Endometrial microvascular endothelial cells (primary cell): ENCODE results near the gene P4HA2. TPM values are rescaled to one million over a fixed set of nuclear protein-coding genes. Genes with fewer than 3 reads are reported as not detected.

Experiments
- in situ Hi-C: cut with HindIII; loops from 2 replicates; pipeline ENCODE4 v1.10.0; 2017; ENCODE audit warnings: low sequenced_read_pairs, low pct_unique_long_range_greater_than_20kb; ENCODE audit errors: inconsistent ontology term
- total RNA-seq: library from RNA; depleted of rRNA; stranded (reverse); fragments of >200 nt; gene quantifications from one replicate; pipeline ENCODE4 v1.2.3, GENCODE V29; 2015; ENCODE audit errors: inconsistent ontology term

The P4HA2 gene
- total RNA-seq, result 49.0 TPM

DNA sequence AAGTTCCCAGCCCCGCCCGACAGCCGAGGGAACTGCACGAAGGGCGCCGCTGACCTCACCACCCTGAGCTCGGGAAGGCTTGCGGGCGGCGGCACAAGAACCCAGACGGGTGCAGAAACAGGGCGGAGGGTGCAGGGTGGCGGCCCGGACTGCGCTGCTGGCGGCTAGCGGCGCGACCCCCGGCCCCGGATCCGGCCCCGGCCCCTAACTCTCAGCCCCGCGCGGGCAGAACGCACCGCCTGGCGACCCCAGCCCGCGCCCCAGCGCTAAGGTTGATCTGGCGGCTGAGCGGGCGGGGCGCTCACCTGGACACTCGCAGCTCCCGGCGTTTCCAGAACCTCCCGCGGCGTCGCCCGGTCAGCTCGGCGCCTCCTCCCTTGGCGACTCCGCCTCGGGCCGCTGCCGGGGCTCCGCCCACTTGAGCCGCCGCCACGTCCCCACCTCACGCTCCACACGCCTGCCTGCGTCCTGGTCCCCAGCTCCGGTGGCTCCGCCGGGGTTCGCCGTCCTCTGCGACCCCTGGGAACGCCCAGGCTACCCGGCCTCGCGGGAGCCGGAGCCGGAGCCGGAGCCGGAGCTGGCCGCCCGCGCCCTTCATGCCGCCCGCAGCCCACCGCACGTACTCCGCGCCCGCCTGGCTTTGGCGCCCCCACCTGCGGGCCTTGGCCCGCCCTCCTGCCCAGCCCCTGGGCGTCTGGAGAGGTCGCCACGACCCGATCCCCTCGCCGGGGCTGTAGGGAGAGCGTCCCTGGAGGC, at the start of gene P4HA2:
Gene P4HA2 (minus strand): TSS at position 369 of the 756 bp plus-strand sequence. CDS start 9,227 bp downstream, outside the sequence.
- in situ Hi-C loops, result no loop called here

DNA sequence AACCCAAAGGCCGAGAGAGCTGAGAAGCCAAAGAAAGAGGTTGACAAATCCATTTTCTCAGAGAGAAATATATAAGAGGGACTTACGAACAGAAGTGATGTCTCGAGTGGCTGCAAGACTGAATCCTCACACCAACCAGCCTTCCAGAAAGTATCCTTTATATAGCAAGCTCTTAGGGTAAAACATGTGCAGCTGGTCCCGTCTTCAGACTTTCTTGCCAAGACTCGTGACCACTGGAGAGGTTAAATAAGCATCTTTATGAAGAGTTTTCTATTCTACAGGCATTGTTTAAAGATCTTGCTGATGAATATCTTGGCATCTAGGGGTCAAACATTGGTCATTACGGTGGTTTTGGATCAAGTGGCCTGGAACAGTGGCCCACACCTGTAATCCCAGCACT, 49.6 kb upstream of the P4HA2 start:
- in situ Hi-C loops, result no loop called here

DNA sequence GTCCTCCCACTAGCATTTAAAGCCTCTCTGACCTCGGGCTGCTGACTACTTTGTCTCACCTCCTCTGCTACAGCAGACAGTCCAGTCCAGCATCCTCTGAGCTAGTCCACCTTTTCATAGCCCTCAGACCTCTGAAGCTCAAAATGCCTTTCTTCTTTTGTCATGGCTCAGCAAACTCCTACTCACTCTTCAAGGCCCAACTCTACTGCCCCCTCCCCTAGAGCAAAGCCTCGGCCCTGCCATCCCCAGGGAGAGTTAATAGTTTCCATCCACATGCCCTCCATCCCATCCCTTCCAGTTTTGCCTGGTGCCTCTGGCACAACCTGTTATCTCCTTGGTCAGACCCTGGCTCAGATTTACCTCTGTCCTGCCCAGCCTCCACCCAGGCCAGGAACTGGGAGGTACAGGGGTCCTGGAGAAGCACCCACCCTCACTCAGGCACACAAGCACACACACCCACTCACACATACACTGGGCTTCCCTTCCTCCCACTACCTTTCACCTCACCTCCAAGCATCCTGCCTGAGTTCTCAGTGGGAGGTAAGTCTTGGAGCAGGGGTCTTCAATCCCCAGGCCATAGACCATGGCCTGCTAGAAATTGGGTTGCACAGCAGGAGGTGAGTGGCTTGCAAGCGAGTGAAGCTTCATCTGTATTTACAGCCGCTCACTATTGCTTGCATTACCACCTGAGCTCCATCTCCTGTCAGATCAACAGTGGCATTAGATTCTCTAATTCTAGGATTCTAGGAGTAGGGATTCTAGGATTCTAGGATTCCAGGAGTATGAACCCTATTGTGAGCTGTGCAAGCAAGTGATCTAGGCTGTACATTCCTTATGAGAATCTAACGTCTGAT, 47.9 kb upstream of the P4HA2 start:
- in situ Hi-C loops, result no loop called here

DNA sequence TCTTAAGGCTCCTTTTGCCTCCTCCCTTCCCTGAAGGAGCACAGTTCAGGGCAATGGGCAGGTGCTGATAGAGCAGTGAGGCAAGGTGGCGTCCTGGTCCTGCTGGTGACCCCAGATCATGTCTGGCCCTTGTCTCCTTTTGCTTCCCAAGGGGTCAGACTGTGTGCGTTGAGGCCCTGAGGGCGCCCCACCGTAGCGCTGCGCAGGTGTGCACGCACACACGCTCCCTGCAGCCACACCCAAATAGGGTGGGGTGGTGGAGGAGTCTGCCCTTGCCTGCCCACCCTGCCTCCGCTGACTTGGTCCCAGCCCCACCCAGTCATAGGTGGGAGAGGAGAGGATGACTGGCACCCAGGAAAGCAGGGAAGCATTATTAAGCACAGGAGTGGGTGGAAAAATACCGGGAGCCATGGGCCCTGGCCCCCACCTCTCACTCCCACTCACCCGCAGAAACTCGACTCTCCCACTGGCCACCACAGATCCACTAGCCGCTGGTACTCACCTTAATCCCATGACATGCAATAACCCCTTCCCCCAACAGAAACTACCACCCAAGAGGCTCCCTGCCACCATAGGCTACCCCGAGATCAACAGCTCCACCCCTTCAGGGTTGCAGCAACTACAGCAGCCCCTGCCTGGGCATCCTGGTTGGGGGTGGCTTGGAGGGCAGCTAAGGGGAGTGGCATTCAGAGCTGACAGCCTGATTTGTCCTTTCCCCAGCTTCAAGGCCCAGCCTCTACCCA, 46.6 kb upstream of the P4HA2 start:
- in situ Hi-C loops, result no loop called here

DNA sequence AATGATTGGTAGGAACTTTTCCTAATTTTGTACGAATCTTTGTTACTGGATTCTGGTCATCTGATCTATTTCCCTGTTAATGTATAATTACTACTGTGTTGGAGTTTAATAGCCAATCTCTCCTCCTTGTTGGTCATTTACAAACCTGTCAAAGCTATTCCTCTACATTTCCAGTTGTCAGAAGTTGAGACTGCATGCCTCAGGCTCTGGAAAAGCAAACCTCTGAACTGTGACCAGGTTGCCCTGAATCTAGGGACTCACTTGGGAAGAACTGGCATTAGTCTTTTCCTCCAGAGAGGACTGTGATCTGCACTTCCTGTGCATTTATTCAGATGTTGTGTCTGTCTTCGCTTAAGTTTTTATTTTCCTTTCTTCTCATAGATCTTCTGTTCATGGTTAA, 46.0 kb upstream of the P4HA2 start:
- in situ Hi-C loops, result no loop called here

DNA sequence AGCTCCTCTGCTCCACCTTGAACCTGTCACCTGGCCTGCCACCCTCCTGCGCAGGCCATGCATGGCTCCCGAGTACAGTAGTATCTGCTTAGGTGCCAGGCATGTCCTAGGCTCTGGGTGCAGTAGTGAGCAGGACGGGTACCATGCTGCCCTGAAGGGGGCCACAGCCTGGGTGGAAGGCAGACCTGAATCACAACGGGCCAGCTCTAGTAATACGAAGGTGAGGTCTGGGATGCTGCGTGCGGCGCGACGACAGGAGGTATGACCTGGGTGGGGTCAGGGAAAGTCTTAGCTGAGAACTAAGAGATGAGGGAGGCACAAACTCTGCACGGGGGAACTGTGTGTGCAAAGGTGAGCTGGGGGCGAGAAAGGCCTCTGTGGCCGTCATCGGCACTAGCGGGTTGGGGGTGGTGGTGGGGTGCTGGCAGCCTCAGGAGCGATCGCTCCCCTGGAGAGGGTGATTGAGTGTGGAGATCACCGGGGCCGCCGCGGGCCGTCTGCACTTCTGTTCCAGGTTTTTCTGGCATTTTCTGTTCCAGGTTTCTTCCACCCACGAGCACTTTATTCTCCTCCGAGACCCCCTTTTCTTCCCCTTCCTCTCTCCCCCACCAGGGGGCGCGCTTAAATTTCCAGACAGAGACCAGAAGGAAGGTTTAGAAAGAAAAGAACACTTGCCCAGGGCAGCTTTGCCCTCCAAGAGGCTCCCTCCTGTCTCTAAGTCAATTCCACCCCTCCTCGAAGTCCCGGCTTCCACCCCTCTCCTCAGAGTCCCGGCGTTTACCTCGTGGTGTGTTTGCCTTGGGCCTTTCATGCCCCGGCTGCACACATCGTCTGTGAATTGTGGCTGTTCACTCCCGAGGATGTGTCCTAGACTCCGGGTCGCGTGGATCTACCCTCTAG, 44.9 kb upstream of the P4HA2 start:
- in situ Hi-C loops, result no loop called here

DNA sequence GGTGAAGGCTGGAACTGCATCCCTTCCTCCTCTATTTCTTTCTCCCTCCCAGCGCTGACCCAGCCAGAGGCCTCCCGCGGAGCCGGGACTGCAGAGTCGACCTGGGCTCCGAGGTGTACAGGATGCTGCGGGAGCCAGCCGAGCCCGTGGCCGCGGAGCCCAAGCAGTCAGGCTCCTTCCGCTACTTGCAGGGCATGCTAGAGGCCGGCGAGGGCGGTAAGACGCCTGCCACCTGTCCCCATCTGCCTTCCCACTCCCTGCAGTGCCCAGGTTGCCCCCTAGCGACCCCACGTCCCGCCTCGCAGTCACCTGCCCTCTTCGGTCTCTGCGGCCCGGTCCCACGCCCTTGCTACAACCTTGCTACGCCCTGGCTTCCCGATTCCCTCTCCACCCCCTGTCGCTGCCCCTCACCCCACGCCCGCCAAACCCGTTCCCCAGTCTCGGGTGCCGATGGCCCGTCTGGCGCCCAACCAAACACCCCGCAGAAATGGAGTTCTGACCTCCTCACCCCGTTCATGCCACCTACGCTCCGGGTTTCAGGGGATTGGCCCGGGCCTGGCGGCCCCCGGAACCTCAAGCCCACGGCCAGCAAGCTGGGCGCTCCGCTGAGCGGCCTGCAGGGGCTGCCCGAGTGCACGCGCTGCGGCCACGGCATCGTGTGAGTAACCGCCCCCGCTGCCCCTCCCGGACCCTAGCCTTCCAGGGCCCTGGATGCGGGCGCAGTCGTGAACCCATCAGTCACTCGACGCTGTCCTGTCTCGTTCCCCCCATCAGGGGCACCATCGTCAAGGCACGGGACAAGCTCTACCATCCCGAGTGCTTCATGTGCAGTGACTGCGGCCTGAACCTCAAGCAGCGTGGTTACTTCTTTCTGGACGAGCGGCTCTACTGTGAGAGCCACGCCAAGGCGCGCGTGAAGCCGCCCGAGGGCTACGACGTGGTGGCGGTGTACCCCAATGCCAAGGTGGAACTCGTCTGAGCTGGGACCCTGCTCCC, 43.9 kb upstream of the P4HA2 start:
- in situ Hi-C loops, result no loop called here

DNA sequence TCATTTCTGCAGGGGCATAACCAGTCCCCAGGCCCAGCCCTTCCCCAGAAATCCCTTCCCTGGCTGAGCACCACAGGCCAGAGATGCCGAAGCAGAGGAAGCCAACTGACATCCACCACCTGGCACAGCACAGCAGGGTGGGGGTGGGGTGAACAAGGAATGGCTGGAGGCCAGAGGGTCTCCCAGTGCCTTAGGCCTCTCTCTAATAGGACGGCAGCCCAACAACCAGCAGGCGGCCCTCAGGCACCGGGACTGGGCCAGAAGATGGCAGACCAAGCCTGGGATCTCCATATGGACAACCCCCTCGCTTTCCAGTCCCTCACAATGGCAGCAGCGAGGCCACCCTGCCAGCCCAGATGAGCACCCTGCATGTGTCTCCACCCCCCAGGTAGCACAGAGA, 43.1 kb upstream of the P4HA2 start:
- in situ Hi-C loops, result no loop called here

DNA sequence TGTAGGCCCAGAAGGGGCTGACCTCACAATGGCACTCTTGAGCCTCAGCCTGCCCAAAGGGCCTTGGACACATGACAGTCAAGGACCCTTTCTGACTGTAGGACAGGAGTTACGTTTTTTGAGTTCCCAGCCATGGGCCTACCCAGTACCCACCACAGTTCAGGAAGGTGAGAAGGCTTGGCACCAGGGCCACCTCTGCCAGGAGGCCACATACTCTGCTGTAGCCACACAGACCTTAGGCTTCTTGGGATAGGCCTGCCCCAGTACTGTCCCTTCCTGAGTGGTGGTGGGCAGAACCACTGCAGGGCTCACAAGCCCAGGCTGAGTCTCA, 42.6 kb upstream of the P4HA2 start:
- in situ Hi-C loops, result no loop called here

DNA sequence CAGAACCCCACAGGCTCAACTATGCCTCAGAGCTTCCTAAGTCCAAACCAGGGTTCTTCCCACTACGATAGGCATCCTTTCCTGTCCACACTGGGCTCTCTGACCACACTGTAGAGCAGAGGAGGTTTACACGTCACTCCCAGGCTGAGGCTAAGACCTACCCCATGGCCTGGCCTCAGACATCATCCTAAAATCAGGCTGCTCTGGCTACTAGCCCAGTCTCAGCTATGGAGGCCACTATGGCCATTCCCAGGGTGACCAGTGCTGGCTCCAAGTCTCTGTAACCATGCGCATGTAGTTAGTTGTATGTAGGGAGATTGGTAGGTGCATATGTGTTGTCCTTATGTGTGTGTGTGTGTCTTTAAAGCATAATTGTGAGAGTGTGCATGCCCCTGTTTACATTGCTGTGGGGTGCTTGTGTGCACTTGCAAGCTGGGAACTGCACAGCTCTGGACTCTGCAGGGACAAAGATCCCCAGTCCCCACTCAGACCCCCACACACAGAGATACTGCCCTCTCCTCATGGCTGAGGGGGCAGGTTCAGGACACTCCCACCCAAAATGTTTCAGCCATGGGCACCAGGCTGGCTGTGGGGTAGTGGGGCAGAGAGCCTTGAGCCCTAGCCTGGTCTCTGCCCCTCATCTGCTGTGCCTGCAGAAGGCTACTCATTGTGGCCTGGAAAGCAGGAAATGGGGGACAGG, 42.1 kb upstream of the P4HA2 start:
- in situ Hi-C loops, result no loop called here

DNA sequence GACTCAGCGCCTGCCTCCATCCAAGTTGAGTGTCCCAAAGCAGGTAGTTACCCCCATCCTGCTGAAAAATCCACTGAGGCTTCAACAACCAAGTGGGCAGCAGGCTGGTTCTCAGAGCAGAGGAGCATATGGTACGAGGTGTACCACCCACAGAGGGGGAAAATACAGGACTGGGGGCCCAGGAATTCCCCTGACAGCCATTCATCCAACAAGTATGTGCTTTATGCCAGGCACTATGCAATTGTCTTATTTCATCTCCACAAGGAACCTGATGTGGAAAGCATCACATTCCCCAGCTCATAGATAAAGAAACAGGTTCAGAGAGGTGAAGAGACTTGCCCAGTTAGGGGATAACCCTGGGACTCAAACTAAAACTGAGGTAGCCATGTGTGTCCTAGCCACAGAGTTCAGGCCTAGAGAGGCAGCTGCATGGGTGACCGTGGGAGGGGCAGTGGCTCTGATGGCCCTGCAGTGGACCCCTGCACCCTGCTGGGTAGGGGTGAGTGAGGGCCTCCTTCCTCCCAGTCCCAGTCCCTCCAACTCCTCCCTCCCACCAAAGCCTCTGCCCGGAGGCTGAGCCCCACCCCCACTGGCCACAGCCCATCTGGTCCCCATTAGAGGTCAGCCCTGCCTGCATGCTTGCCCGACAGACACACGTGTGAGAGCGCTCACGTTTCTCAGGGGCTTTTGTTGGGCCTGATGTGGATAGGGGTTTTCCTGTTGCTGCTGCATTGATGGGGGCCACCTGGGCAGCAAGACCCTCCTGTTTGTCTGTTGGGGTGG, 41.3 kb upstream of the P4HA2 start:
- in situ Hi-C loops, result no loop called here

DNA sequence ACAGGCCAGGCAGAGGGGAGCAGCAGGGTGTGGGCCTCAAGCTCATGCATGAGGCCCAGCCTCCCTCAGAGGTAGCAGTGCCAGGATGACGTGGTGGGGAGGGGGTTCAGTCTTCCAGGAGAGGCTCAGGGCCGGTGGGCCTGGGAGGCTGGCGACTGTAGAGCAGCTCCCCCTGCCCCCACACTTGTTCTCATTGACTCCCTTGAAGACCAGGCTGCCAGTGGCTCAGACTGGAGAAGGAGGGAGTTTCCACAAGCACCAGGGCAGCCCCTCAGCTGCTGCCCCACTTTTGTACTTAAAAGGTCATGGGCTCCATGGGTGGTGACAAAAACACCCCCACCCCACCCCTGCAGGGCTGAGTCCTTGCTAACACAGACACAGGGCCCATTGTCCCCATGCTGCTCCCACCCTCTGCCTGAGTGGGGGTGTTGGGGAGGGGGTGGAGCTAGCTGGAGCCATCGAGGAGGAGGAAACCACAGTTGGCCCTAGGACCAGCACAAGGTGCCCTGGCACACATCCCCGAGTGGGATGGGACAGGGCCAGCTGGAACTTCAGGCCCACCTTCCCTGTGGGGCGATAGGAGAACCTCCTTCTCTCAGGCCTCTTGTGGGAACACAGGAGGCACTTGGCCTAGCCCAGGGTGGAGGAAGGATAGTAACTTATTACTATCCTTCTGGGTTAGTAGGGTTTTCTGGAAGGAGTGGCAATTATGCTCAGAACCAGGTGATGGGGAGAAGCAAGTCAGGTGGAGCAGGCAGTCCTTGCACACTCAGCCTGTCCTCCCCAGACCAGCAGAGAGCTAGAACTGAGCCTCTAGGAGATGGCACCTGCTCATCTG, 40.5 kb upstream of the P4HA2 start:
- in situ Hi-C loops, result no loop called here

DNA sequence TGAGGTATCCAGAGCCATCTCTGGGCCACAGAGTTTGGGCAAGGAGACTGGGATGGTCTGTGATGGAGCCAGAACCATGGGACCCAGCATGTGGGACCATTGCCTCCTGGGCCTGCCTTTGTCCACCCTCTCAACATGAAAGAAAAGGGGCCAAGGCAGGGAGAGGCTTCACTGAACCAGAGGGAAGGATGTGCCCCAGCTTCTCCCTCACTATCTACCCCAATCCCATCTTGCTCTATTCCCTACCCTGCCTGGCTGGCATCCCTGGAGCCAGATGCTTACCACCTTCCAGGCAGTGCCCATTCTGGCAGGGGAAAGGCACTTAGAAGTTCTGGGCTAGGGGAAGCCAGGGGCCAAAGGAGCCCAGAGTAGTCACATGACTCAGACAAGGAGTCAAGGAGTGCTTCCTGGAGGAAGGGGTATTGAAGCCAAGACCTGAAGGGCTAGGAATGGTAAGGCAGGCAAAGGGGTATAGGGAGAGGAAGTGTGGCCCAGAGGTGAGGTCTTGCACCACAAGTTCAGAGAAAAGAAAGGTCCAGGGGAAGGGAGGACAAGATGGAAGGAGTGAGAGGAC, 39.6 kb upstream of the P4HA2 start:
- in situ Hi-C loops, result no loop called here

DNA sequence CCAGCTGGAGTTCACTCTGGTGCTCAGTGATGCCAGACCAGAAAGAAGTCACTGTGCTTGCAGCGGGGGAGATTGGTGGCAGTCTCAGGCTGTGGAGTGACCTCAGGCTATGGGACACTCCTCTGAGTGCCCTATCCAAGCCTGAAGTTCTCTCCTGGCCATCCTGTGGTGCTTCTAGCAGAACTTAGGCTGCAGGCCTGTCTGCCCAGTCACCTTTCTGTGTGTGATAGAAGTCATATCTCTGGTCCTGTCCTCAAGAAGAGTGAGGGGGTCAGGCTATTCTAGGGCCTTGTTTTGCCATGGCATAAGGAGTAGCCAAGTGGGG, 39.1 kb upstream of the P4HA2 start:
- in situ Hi-C loops, result no loop called here

DNA sequence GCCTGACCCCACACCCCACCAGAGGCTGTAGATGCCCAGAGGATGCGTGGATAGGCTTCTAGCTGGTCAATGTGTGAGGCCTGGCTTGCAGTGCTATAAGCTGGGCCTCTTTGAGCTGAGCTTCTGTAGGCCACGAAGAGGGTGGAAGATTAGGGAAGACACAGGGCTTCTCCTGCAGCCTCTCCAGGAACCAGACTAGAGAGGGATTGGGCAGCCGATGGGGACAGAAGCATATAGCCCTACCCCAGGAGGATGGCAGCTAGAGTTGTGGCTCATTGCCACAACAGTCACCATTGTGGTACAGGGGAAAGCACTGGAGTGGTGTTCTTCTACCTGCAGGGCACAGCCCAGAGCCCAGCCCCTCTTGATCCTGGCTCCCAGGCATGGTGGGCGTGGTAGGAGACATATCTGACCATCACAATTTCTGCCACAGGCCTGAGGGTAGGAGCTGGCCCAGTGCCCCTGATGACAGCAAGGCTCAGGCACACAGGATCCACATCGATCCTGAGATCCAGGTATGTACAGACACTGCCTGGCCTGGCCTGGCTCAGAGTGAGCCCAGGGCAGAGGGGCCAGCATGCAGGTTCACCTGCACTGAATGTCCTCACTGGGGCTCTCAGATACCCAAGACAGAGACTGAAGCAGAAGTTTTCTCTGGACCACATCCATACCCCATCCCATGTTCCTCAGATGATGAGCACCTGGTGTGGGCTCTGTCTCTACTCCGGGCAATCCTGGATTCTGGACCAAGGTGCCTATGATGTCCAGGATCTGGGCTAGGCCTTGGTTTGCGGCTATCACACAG, 38.6 kb upstream of the P4HA2 start:
- in situ Hi-C loops, result no loop called here
